Medulla oblongata (tissue), 1 donor: ENCODE data around the gene EMP2.

Source experiments
- DNase-seq: peaks from one replicate; pipeline ENCODE4 v3.0.0-alpha.2; 2015; ENCODE audit errors: extremely low spot score

Gene EMP2

GRCh38 chr16:10485698-10486382 is 94.6 kb downstream of the EMP2 start:
- DNase-seq: no peak

- no peak for DNase-seq
Measured at GRCh38 chr16:10485159-10485558, 95.2 kb downstream of the EMP2 start.

GRCh38 chr16:10480151-10480550 is 100.2 kb downstream of the EMP2 start:
- DNase-seq: no peak
